GM18951 (cell line): ENCODE data around the gene ATP11A.
"Not testable (repeated sequence)": the region's sequence is repeated elsewhere in the genome, so short reads cannot be mapped to it uniquely, and the experiment has no call there.

ENCODE experiments used
- POLR2A ChIP-seq: IDR thresholded peaks from 4 replicates; pipeline ENCODE4 v1.6.1; 2011; ENCODE audit warnings: mild to moderate bottlenecking; ENCODE audit not compliant: insufficient read length, insufficient read depth; ENCODE audit errors: extremely low read depth
- in situ Hi-C: fragments of 300-500 bp; cut with MboI; formaldehyde crosslinking; loops from one replicate; pipeline ENCODE4 v1.12.0; 2022; ENCODE audit warnings: low sequenced_read_pairs, mixed read lengths, inconsistent platforms; ENCODE audit not compliant: unreplicated experiment

Gene ATP11A

DNA sequence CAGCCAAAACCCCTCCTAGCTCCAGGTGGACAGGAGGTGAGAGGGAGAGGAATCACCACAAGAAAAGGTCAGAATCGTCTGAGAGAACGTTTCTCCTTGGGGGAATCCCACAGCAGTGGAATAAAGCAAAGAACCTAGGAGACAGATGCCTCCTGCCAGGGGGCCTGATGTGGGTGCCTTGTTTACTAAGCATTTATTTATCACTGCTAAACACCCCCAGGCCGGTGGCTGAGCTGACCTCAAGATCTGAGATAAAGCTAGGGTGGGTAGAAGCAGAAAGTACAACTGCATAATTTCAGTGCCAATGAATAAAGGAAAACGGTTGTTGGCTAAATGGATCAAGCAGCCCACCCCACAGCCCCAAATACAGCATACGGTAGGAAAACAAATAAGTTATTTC, 33.9 kb upstream of the ATP11A start:
- in situ Hi-C loops: no loop called here
- no peak for TF ChIP-seq POLR2A

DNA sequence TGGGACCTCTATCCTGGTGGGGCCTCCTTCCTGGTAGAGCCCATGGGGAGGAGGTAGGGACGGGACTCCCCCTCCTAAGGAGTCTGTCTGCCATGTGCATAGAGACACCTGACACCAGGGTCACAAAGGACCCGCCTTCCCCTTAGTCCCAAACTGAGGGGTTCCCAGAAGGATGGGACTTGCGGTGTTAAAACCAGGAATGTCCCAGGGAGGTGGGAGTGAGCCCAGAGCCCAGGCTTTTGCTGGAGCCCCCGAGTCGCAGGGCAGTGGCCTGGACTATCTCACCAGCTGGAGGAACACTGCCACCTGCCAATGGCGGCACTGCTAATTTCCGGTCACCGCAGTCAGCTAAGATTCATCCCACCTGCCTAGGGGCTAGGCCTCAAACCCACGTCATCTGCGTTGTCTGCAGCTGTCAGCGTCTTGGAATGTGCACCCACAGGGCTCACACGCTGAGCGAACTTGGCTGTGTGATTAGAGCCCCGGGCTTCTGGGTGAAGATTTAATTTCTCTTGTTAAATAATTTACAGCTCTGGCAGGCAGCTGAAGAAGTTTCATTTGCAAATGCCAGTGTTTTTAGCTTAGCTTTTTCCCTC, 31.9 kb upstream of the ATP11A start:
- in situ Hi-C loops: no loop called here
- TF ChIP-seq POLR2A: no peak

DNA sequence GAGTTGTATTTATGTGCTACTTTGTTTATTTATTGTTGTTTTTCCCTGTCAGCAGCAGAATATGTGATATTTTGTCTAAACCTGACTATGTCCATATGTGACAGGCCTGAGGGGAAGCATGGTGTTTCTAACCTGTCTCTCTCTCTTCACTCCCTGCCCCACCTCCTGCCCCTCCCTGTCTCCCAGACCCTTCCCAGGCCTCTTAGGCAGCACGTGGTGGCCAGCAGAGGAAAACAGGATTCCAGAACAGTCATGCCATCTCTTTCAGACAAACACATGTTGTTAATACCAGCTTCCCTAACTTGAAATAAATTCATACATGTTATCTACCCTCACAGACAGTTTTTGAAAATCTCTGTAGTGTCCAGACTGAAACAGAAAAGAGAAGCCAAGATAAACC, 31.0 kb upstream of the ATP11A start:
- no peak for TF ChIP-seq POLR2A
- in situ Hi-C loops: no loop called here

DNA sequence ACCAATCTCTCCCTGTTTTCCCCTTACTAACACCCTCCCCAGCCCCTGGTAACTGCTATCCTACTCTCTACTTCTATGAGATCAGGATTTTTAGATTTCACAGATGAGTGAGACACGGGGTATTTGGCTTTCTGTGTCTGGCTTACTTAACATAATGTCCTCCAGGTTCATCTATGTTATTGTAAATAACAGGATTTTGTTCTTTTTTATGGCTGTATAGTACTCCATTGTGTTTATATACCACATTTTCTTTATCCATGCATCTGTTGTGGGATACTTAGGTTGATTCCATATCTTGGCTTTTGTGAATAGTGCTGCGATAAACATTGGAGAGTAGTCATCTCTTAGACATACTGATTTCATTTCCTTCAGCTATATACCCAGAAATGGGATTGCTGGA, 28.5 kb upstream of the ATP11A start:
- in situ Hi-C loops: no loop called here
- no peak for TF ChIP-seq POLR2A

DNA sequence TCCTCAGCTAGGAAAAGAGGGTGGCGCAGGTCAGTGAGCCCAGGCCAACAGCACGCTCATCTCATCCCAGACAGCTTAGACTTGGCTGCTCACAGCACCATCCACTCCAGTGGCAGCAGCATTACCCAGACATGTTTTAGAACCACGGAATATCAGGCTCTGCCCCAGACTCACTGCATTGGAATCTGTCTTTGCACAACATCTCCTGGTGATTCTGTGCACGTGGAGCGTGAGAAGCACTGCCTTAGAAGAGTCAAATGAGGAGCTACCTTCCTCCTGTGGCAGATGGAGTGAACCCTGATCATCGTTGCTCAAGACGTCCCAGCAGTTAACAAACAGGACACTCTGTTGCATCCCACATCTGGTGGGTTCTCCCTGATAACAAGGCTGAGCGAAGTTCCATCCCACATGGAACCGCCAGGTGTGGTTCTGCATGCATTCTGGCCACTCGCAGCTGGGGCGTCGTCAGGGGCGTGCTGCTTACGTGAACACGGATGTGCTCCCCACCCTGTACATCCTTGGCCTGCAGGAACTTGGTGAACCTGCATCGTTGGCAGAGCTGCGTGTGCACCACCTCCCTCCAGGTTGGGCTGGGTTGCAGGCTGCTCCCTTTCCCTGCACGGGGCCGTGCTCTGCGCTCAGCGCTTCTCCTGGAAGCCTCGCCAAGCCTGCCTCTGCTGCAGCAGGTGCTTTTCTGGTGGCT, 25.2 kb upstream of the ATP11A start:
- in situ Hi-C loops: no loop called here
- no peak for TF ChIP-seq POLR2A

DNA sequence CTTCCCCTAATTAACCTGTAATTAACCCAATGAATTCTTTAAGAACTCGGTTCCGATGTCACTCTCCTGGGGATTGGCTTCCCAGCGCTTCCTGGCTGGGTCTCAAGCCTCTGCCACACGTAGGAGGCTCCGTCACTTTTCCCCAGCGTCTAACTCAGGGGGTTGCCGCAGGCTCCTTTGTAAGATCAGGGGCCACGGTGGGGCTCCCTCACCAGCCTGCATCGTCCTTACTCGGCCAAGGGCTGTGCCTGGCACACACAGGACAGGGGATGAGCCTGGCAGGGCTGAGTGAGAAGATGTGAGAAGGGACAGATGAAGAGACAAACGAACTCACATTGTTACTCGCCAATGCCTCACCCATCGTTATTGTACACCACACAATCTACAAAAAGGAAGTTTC, 20.9 kb upstream of the ATP11A start:
- in situ Hi-C loops: no loop called here
- no peak for TF ChIP-seq POLR2A

DNA sequence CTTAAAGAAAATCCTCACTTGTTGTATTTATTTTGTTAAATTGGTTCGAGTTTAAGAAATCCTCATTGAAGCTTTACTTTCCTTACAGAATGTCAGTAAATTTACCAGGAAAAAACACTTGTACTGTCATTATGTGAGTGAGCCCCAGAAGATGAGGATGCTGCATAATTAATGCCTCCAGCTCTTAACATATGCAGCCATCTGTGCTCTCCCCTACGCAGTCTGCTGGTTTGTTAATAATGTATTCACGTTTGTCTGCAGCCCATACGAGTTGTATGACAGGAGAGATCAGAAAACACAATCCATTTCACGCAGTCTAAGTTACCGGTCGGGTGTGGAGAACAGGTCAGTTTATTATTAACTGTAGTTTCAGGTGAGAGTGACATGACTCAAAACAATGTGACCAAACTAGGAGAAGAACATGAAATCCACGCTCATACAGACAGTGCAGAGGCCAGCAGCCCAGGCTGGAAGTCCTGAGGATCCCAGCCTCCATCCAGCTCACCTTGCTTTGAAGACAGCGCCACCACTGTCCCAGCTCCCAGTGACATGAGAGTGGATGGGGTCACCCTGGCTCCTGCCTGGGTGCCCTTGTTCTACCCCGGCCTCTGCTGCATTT, 19.8 kb upstream of the ATP11A start:
- in situ Hi-C loops: no loop called here
- no peak for TF ChIP-seq POLR2A

DNA sequence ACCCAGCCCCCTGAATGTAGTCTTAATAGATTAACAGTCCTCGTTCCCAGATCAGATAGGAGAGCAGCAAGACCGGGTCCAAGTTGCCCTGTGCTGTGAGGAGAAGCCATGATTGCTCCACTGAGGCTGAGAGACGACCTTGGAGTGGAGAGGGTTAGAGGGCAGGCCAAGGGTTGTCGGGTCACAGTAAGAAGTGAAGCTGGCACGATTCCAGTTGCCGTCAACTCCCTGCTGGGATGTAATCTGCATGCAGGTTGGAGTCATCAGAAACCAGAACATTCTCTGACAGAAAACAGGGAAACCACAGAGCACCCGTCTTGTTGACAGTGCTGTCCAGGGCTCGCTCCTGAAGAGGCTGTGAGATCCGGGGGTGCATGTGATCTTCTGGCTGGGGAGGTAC, 19.0 kb upstream of the ATP11A start:
- TF ChIP-seq POLR2A: no peak
- in situ Hi-C loops: no loop called here

DNA sequence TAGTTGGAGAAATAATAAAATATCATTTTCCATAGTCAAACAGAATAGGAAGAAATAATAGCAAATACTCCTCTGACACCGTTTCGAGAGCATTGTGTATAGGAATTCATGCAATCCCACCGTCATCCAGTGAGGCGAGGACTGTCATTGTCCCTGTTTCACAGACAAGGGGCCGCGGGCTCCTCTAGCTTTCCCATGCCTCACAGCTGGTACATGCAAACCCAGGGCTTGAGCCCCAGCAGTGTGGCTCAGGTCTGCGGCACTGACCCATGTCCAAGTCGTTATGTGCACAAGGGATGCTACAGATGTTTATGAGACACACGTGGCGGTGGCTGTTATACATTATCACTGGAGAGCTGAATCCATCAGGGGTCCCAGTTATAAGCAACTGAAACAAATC, 18.5 kb upstream of the ATP11A start:
- TF ChIP-seq POLR2A: no peak
- in situ Hi-C loops: no loop called here

DNA sequence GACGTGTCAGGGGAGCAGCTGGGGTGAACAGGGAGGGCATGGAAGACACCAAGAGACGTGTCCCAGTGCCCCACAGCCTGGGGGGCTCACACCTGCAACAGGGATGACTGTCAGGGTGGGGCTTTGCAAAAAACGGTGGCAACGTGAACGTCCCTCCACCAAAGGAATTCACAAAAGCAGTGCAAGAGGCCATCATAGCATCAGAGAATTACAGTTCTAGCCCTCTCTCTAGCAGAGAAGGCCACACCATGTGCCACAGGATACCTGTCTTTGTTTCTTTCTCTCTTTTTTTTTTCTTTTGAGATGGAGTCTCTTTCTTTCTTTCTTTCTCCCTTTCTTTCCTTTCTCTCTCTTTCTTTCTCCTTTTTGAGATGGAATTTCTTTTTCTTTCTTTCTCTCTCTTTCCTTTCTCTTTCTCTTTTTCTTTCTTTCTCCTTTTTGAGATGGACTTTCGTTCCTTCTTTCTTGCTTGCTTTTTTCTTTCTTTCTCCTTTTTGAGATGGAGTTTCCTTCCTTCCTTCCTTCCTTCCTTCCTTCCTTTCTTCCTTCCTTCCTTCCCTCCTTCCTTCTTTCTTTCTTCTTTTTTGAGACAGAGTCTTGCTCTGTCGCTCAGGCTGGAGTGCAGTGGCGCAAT, 17.1 kb upstream of the ATP11A start:
- TF ChIP-seq POLR2A: no peak
- in situ Hi-C loops: no loop called here

DNA sequence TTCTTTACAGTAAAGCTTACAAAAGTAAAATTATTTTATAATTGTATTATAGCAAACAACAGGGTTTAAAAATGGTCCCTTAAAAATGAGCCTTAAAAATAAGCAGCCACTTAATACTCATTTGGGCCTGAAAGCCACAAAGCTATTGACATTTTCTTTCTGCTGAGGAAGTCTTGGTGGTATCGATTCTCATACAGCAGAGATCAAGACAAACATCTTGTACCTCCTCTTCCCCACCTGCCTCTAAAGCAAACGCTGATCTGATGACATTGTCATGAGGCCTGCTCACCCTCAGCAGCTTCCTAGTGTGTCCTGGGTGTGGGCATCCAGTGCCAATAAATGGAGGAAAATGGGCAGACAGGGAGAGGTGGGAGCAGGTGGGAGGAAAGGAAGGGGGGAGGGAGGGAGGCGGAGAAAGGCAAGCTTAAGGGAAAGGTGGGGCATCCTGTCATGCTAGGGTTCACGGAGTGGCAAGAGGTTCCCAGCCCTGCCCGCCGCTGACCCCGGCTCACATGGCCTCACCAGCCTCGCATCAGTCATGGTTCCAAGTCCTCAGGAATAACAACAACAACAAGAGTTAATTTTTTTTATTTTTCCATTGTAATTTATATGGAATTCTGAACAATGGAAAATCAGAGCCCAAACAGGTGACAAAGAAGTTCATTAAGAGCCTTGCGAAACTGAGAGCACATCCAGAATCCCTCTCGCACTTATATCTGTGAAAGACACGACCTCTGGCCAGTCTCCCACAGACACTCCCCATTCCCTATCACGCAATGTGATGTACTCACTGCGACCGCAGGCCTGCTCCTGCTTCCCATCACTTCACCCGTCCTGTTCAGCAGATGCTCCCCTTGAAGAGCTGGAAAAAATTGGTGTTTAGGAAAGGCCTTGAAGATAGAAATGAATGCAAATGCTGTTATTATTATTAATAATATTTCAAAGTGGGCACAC, 15.1 kb upstream of the ATP11A start:
- no peak for TF ChIP-seq POLR2A
- in situ Hi-C loops: no loop called here

DNA sequence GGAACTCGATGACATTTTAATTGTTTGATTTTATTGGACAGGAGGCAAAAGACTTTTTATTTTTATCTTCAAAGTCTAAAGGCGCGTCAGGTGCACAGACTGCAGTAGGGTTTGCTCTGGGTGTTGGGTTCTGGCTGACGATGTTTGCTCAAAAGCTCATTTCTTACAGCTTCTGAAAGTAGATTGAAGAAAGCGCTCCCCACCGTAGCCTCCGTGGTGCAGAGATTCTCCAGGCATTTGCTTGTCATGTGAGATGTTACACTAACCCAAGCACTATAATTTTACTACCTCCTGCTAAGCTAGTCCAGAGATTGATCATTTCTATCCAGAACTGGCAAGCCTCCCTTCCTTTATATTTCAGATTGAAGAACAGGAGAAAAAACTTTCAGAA, 14.5 kb upstream of the ATP11A start:
- TF ChIP-seq POLR2A: no peak

DNA sequence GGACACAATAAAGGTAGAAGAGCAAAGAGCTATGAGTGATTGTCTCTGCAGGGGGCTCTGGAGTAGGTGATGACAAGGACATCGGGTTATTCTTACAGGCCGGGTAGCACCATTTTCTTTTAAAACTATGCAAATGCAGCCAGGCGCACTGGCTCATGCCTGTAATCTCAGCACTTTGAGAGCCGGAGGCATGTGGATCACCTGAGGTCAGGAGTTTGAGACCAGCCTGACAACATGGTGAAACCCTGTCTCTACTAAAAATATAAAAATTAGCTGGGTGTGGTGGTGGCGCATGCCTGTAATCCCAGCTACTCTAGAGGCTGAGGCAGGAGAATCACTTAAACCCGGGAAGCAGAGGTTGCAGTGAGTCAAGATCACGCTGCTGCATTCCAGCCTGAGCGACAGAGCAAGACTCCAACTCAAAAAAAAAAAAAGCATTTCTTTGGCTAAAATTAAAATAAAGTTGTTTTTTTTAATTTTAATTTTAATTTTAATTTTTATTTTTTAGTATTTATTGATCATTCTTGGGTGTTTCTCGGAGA, 12.3 kb upstream of the ATP11A start:
- in situ Hi-C loops: not testable (repeated sequence)

More for the DNA sequence above, 14.5 kb upstream of the ATP11A start:
- in situ Hi-C loops: no loop called here
